Ectodermal cell (in vitro differentiated cells): ENCODE measurements around the gene CASQ2. TPM values are rescaled to one million over a fixed set of nuclear protein-coding genes. Genes with fewer than 3 reads are reported as not detected.

ENCODE experiments used
- H3K27ac ChIP-seq: 2 replicates; pipeline ENCODE4 v1.7.0; 2013; ENCODE audit warnings: mild to moderate bottlenecking, low read depth, low read length; ENCODE audit not compliant: insufficient read depth, poor library complexity, severe bottlenecking
- H3K27me3 ChIP-seq: 2 replicates; pipeline ENCODE4 v1.7.0; 2013; ENCODE audit warnings: mild to moderate bottlenecking, low read length; ENCODE audit not compliant: insufficient read depth, control insufficient read depth, poor library complexity, severe bottlenecking
- H3K36me3 ChIP-seq: one replicate; pipeline ENCODE4 v1.7.0; 2013; ENCODE audit warnings: low read length; ENCODE audit not compliant: control insufficient read depth, insufficient read depth
- H3K4me1 ChIP-seq: one replicate; pipeline ENCODE4 v1.7.0; 2013; ENCODE audit warnings: low read length; ENCODE audit not compliant: control insufficient read depth, insufficient read depth
- H3K4me3 ChIP-seq: 2 replicates; pipeline ENCODE4 v1.7.0; 2013; ENCODE audit warnings: low read depth, low read length, control low read depth; ENCODE audit not compliant: insufficient read depth
- H3K9me3 ChIP-seq: 2 replicates; pipeline ENCODE4 v1.7.0; 2013; ENCODE audit warnings: mild to moderate bottlenecking, low read length, moderate library complexity; ENCODE audit not compliant: control insufficient read depth
- WGBS, 2 experiments: methylation state at CpG; one replicate each; pipeline ENCODE4 v1.1.7; 2013; ENCODE audit warnings: missing lambda C conversion rate in 2 of 2; 5-methylcytosine and 5-hydroxymethylcytosine counted together
- polyA plus RNA-seq, 4 experiments: library from polyadenylated mRNA; stranded (reverse); fragments of 50-300 nt; gene quantifications; one replicate each; pipeline ENCODE4 v1.2.3, GENCODE V29; 2013

CASQ2 gene
- not detected for polyA plus RNA-seq (2013, experiment 1 of 4)
- polyA plus RNA-seq (2013, experiment 2 of 4) = 0.09 TPM
- not detected for polyA plus RNA-seq (2013, experiment 3 of 4)
- polyA plus RNA-seq (2013, experiment 4 of 4) = not detected

GRCh38 chr1:115768549-115768948, at the start of gene CASQ2:
TSS of gene CASQ2 (minus strand) at chr1:115768714. CDS start at chr1:115768541, 173 bp downstream.
- Histone ChIP-seq H3K9me3 (no peaks in the 10 kb centered on the region), H3K36me3 (no peaks in the 10 kb centered on the region), H3K27me3 (no peaks in the 10 kb centered on the region), H3K27ac (no peak within 1 kb of the TSS), H3K4me1 (no peaks in the 10 kb centered on the region), H3K4me3 (no peak within 1 kb of the TSS)
- 92 to 94% methylated on average over 8 of the region's 8 CpGs for WGBS, 2 experiments

DNA sequence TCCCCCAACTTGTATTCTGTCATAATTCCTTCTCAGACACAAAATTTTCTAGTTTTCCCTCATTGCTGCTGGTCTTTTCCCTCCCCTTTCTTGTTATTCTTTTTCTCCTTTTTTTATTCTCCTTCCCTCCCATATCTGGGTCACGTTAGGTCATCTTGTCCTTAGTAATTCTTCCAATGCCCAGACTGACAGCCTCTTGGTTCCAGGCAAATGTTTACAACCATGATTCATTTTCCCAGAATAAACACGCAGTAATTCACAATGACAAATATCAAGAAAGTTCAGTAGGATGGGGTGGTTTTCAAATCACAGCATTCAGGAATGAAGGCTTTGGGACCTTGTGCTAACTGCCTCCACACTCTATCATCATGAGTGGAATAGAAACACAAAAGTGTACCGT, 47.2 kb upstream of the CASQ2 start:
- Histone ChIP-seq H3K27ac (no peak overlapping the region), H3K4me1 (no peaks in the 10 kb centered on the region), H3K27me3 (no peaks in the 10 kb centered on the region), H3K36me3 (no peaks in the 10 kb centered on the region), H3K4me3 (no peak overlapping the region), H3K9me3 (no peaks in the 10 kb centered on the region)
- 93 to 98% methylated on average over 2 to 3 of the region's 3 CpGs for WGBS, 2 experiments

- 92 to 93% methylated on average over 4 of the region's 4 CpGs for WGBS, 2 experiments
- Histone ChIP-seq H3K4me3 (no peak overlapping the region), H3K36me3 (no peaks in the 10 kb centered on the region), H3K27ac (no peak overlapping the region), H3K4me1 (no peaks in the 10 kb centered on the region), H3K27me3 (no peaks in the 10 kb centered on the region), H3K9me3 (no peaks in the 10 kb centered on the region)
Observed at GRCh38 chr1:115814685-115815398, 46.3 kb upstream of the CASQ2 start.

DNA sequence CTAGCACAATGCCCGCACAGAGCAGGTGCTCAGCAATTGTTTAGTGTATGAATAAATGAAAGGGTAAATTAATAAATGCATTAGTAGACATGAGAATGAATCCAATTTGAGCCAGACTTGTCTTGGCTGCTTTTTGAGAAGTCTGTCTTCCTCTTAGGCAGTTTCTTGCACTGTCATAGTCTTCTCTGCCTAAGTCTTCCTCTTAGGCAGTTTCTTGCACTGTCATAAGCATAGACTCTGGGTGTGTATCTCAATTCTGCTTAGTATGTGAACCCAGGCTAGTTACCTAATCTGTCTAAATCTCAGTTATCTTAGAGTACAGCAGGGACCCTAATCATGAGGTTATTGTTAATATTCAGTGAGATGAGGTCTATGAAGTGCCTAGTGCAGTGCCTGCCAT, 45.2 kb upstream of the CASQ2 start:
- Histone ChIP-seq H3K27ac (no peak overlapping the region), H3K27me3 (no peaks in the 10 kb centered on the region), H3K4me1 (no peaks in the 10 kb centered on the region), H3K9me3 (no peaks in the 10 kb centered on the region), H3K36me3 (no peaks in the 10 kb centered on the region), H3K4me3 (no peak overlapping the region)
- 94 to 100% methylated on average over 1 of the region's 1 CpG for WGBS, 2 experiments

GRCh38 chr1:115811140-115811828, 42.8 kb upstream of the CASQ2 start:
- H3K9me3 ChIP-seq = no peaks in the 10 kb centered on the region
- H3K4me3 ChIP-seq = no peak overlapping the region
- H3K27me3 ChIP-seq = no peaks in the 10 kb centered on the region
- no peaks in the 10 kb centered on the region for H3K4me1 ChIP-seq
- WGBS, 2 experiments = 88 to 90% methylated on average over 3 of the region's 3 CpGs
- no peaks in the 10 kb centered on the region for H3K36me3 ChIP-seq
- H3K27ac ChIP-seq = no peak overlapping the region

- no peak overlapping the region for H3K4me3 ChIP-seq
- H3K27me3 ChIP-seq = no peaks in the 10 kb centered on the region
- no peaks in the 10 kb centered on the region for H3K4me1 ChIP-seq
- H3K36me3 ChIP-seq = no peaks in the 10 kb centered on the region
- WGBS, 2 experiments = 94 to 98% methylated on average over 2 of the region's 2 CpGs
- no peak overlapping the region for H3K27ac ChIP-seq
- H3K9me3 ChIP-seq = no peaks in the 10 kb centered on the region
Observed at GRCh38 chr1:115810609-115811008, 42.1 kb upstream of the CASQ2 start.

DNA sequence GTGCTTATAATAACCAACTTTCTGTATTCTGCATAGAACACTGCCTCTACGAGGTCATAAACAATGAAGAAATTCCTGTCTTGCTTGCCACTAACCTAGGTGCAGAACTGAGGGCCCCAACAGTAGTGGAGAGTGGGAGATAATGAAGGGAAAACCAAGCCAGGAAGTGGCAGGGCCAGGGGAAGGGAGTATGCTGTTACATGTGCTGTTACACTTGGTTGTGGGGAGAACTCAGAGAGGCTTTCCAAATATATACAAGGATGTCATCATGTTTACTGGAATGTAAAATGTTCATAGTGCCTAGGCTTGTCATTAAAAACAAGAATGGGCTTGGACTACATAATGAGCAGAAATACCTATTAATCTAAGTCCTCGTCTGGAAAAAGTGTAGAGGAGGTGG, 41.3 kb upstream of the CASQ2 start:
- no peak overlapping the region for H3K27ac ChIP-seq
- H3K4me1 ChIP-seq = no peaks in the 10 kb centered on the region
- no peaks in the 10 kb centered on the region for H3K27me3 ChIP-seq
- 91 to 100% methylated on average over 1 to 2 of the region's 2 CpGs for WGBS, 2 experiments
- no peak overlapping the region for H3K4me3 ChIP-seq
- H3K36me3 ChIP-seq = no peaks in the 10 kb centered on the region
- H3K9me3 ChIP-seq = no peaks in the 10 kb centered on the region

- Histone ChIP-seq H3K4me1 (no peaks in the 10 kb centered on the region), H3K27me3 (no peaks in the 10 kb centered on the region), H3K36me3 (no peaks in the 10 kb centered on the region), H3K27ac (no peak overlapping the region), H3K4me3 (no peak overlapping the region), H3K9me3 (no peaks in the 10 kb centered on the region)
Observed at GRCh38 chr1:115809076-115809475, 40.6 kb upstream of the CASQ2 start.

- H3K27me3 ChIP-seq = no peaks in the 10 kb centered on the region
- no peak overlapping the region for H3K4me3 ChIP-seq
- H3K4me1 ChIP-seq = no peaks in the 10 kb centered on the region
- no peak overlapping the region for H3K27ac ChIP-seq
- no peaks in the 10 kb centered on the region for H3K9me3 ChIP-seq
- H3K36me3 ChIP-seq = no peaks in the 10 kb centered on the region
- 11 to 34% methylated on average over 2 of the region's 2 CpGs for WGBS, 2 experiments
Observed at GRCh38 chr1:115807723-115808122, 39.2 kb upstream of the CASQ2 start.

DNA sequence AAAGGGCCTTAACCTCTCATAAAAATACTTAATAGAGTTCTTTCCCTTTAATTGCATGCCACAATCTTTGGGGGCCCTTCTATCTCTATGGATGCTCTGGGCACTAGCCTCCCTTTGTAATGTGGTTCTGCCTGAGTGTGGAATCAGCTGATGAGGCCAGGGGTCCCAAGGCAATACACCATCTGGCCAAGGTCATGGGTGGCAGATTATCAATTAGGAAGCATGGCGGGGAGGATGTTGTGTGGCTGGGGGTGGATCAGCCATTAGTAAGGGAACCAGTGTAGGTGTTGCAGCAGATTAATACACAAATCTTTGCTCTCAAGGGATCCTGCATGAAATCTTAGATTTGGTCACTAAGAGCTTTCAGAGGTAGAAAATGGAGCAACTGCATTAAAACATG, 37.1 kb upstream of the CASQ2 start:
- H3K27me3 ChIP-seq = no peaks in the 10 kb centered on the region
- no peaks in the 10 kb centered on the region for H3K4me1 ChIP-seq
- H3K36me3 ChIP-seq = no peaks in the 10 kb centered on the region
- H3K27ac ChIP-seq = no peak overlapping the region
- no peaks in the 10 kb centered on the region for H3K9me3 ChIP-seq
- H3K4me3 ChIP-seq = no peak overlapping the region
- 83 to 96% methylated on average over 1 of the region's 1 CpG for WGBS, 2 experiments
